A673 (cell line): ENCODE results near the gene FAM241B. TPM values are rescaled to one million over a fixed set of nuclear protein-coding genes. Genes with fewer than 3 reads are reported as not detected.

Experiments
- BruUV-seq: library from RNA; stranded (reverse); fragments of 400-500 nt; replicated peaks from 2 replicates; lab custom pipeline; 2021; lab: Mats Ljungman, UMichigan
- CTCF ChIA-PET: fragments of 300-600 bp; sonication (Branson Sonifier 250); formaldehyde crosslinking; loops from one replicate; lab custom pipeline; 2022; ENCODE audit warnings: antibody characterized with exemption; lab: Charles Lee
- POLR2A ChIA-PET: fragments of 300-600 bp; sonication (Branson Sonifier 250); formaldehyde crosslinking; loops from one replicate; lab custom pipeline; 2022; ENCODE audit warnings: antibody characterized with exemption; ENCODE audit not compliant: low non-redundant PET; lab: Charles Lee
- DNase-seq: peaks from one replicate; pipeline ENCODE4 v3.0.0-alpha.2; 2015; ENCODE audit warnings: low spot score
- H3K27ac ChIP-seq: fragments of 200-600 bp; sonication (generic); 2 replicates; pipeline ENCODE4 v1.5.1; 2016; ENCODE audit warnings: mixed run types, low read depth, mild to moderate bottlenecking, mixed read lengths, antibody characterized with exemption, low read length; ENCODE audit not compliant: poor library complexity, severe bottlenecking
- H3K27me3 ChIP-seq: fragments of 200-600 bp; sonication (generic); replicated peaks from 2 replicates; pipeline ENCODE4 v1.6.1; 2017; ENCODE audit warnings: mixed run types, low read depth, mild to moderate bottlenecking, mixed read lengths, antibody characterized with exemption, low read length; ENCODE audit not compliant: insufficient read depth, poor library complexity
- H3K36me3 ChIP-seq: fragments of 200-600 bp; sonication (generic); 2 replicates; pipeline ENCODE4 v1.6.1; 2016; ENCODE audit warnings: mixed run types, mild to moderate bottlenecking, mixed read lengths, antibody characterized with exemption, low read length; ENCODE audit not compliant: insufficient read depth, poor library complexity, severe bottlenecking
- H3K4me1 ChIP-seq: fragments of 200-600 bp; sonication (generic); 2 replicates; pipeline ENCODE4 v1.6.1; 2017; ENCODE audit warnings: mixed run types, mild to moderate bottlenecking, mixed read lengths, antibody characterized with exemption, low read length; ENCODE audit not compliant: insufficient read depth, poor library complexity, severe bottlenecking
- H3K4me3 ChIP-seq: fragments of 200-600 bp; sonication (generic); 2 replicates; pipeline ENCODE4 v1.5.1; 2016; ENCODE audit warnings: low read depth, mixed run types, mild to moderate bottlenecking, mixed read lengths, low read length; ENCODE audit not compliant: poor library complexity, severe bottlenecking
- H3K9me3 ChIP-seq: fragments of 200-600 bp; sonication (generic); 2 replicates; pipeline ENCODE4 v1.6.1; 2016; ENCODE audit warnings: mixed run types, low read depth, mild to moderate bottlenecking, mixed read lengths, antibody characterized with exemption, low read length; ENCODE audit not compliant: poor library complexity, severe bottlenecking
- EZH2 ChIP-seq: fragments of 200-600 bp; sonication (generic); IDR thresholded peaks from 2 replicates; pipeline ENCODE4 v1.6.1; 2017; ENCODE audit warnings: borderline replicate concordance, low read depth, mild to moderate bottlenecking, mixed read lengths, antibody characterized with exemption, low read length; ENCODE audit not compliant: poor library complexity, severe bottlenecking
- intact Hi-C: fragments of 100-400 bp; cut with micrococcal nuclease; formaldehyde crosslinking; loops from one replicate; pipeline ENCODE4 v1.10.0; 2022; ENCODE audit not compliant: unreplicated experiment
- total RNA-seq: library from RNA; stranded (reverse); gene quantifications from 2 replicates; pipeline ENCODE4 v1.2.3, GENCODE V29; 2021
- TF ChIP-seq, protein P1 (sequence below): fragments of 300-800, 200-600 bp; sonication (generic); conservative IDR thresholded peaks from 2 replicates; pipeline ENCODE4 v1.5.1; 2017; ENCODE audit warnings: low read depth, mild to moderate bottlenecking, antibody characterized with exemption, low read length, moderate library complexity, mixed read lengths

The FAM241B gene
- total RNA-seq, 1 experiment from 2014 or later = 4.2 TPM

- Histone ChIP-seq H3K4me3 (no peak overlapping the region), H3K36me3 (no peaks in the 10 kb centered on the region), H3K27me3 (no peaks in the 10 kb centered on the region), H3K27ac (no peak overlapping the region), H3K4me1 (no peaks in the 10 kb centered on the region), H3K9me3 (no peaks in the 10 kb centered on the region)
- TF ChIP-seq, protein P1, sequence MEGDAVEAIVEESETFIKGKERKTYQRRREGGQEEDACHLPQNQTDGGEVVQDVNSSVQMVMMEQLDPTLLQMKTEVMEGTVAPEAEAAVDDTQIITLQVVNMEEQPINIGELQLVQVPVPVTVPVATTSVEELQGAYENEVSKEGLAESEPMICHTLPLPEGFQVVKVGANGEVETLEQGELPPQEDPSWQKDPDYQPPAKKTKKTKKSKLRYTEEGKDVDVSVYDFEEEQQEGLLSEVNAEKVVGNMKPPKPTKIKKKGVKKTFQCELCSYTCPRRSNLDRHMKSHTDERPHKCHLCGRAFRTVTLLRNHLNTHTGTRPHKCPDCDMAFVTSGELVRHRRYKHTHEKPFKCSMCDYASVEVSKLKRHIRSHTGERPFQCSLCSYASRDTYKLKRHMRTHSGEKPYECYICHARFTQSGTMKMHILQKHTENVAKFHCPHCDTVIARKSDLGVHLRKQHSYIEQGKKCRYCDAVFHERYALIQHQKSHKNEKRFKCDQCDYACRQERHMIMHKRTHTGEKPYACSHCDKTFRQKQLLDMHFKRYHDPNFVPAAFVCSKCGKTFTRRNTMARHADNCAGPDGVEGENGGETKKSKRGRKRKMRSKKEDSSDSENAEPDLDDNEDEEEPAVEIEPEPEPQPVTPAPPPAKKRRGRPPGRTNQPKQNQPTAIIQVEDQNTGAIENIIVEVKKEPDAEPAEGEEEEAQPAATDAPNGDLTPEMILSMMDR = no peak
- TF ChIP-seq EZH2 = no peak
- no TSS peak for BruUV-seq
- ChIA-PET CTCF (interaction anchor here (0.8 kb wide), 1 partner anchor 14 kb away, joined by 3 read pairs; no protein-coding TSS in a partner anchor), POLR2A (no interaction called here)
- no peak for DNase-seq
- intact Hi-C loops = no loop called here
These were observed 21.3 kb downstream of the FAM241B start for GRCh38 chr10:69651362-69651761.

DNA sequence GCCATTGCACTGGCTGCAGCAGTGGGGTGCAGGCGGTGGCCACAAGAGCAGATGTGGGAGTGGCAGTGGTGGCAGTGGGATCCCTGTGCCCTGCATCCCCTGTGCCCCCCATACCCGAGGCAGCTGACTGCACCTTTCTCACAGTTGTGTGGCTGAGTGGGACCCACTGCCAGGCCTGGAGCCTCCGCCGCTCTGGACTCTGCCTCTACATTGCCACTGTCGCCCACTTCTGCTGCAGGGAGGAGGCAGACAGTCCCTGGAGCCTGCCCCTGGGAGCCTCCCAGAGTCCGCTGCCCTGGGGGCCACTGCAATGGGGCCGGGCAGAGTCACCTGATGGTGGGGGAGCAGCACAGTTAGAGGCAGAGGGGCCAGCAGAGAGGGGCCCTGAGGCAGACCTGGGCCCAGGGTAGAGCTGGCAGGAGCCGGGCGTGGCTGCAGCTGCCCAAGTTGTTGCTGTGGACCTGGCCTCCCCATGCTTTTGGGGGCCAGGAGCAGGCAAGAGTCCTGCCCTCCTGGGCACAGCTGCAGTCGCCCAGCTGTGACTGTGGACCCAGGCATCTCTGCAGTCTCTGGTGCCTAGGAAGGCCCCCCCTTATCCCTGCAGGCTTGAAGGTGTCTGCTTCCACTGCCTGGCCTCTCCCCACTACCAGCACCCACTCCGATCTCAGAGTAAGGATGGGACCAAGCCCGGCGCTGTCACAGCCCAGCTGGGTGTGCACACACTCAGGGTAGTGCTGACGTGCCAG lies 22.2 kb downstream of the FAM241B start:
- CTCF ChIA-PET = no interaction called here
- POLR2A ChIA-PET = no interaction called here
- TF ChIP-seq, protein P1 = no peak
- no peak for TF ChIP-seq EZH2
- H3K27ac ChIP-seq = no peak overlapping the region
- H3K4me3 ChIP-seq = no peak overlapping the region
- no peaks in the 10 kb centered on the region for H3K27me3 ChIP-seq
- no peaks in the 10 kb centered on the region for H3K36me3 ChIP-seq
- H3K4me1 ChIP-seq = no peaks in the 10 kb centered on the region
- no peak for DNase-seq
- intact Hi-C loops = no loop called here
- BruUV-seq = no TSS peak
- no peaks in the 10 kb centered on the region for H3K9me3 ChIP-seq

DNA sequence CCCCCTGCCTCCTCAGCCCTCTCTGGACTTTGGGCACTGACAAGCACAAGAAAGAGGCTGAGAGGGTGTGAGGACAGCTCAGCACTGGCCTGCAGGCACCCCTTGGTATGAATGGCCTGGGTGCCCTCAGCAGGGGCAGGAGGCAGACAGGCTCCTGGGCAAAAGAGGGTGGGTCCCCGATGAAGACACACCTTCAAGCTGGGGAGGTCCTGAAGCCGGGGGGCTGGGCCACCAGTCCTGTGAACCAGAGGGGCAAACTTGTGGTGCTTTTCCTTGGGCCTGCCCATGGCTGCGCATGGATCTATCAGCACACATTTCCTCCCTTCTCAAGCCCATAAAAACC lies 22.8 kb downstream of the FAM241B start:
- no TSS peak for BruUV-seq
- ChIA-PET POLR2A (interaction anchor here (0.6 kb wide), 1 partner anchor 27 kb away, joined by 3 read pairs; no protein-coding TSS in a partner anchor), CTCF (no interaction called here)

More for the DNA sequence above, 22.8 kb downstream of the FAM241B start:
- no peaks in the 10 kb centered on the region for H3K4me1 ChIP-seq
- H3K36me3 ChIP-seq = no peaks in the 10 kb centered on the region
- no peak overlapping the region for H3K4me3 ChIP-seq
- H3K27me3 ChIP-seq = no peaks in the 10 kb centered on the region
- intact Hi-C loops = no loop called here
- no peaks in the 10 kb centered on the region for H3K9me3 ChIP-seq
- no peak overlapping the region for H3K27ac ChIP-seq
- no peak for DNase-seq
- TF ChIP-seq, protein P1 = no peak
- no peak for TF ChIP-seq EZH2
